ENCODE results near the gene TNFRSF1B. TPM values are rescaled to one million over a fixed set of nuclear protein-coding genes. Genes with fewer than 3 reads are reported as not detected.
A peak's percentile ranks its signal among the peaks of the same experiment; 100 is the strongest.

TNFRSF1B gene
- total RNA-seq, 1 donor from 2014 or later: 13.7 TPM

- no peak for DNase-seq
- intact Hi-C loops (cut with DNase I): no loop called here
- no peak for ATAC-seq (ENCODE audit: poor library complexity)
Observed at GRCh38 chr1:12152113-12152891, 14.5 kb upstream of the TNFRSF1B start.

DNA sequence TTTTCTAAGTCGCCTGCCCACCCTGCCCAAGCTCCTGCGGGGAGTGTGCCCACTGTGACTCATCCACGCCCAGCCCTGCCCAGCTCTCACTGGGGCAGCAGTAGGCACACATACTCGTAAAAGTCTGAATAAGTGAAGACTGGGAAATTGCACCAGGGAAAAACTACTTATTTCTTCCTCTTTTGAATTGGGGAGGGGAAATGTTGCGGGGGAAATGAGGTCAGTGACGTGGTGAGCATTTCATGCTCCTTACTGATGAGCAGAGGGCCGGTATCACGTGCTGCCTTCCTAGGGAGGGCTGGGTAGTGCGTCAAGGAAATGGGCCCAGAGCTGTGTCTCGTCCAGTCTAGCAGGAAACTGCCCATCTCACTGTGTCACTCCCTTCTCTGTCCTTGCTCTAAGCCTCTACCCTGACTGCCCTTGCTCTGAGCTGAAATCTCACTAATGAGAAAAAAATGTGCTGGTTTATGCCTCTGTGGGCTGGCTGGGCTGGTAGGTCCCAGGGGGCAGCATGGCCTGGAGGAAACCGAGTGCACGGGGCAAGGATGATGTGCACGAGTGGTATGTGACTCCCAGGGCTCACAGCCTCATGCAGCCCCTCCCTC, 13.5 kb upstream of the TNFRSF1B start:
- DNase-seq (peak; percentile 80), ATAC-seq (ENCODE audit: poor library complexity) (peak; percentile 74)
- intact Hi-C loops (cut with DNase I): no loop called here

DNA sequence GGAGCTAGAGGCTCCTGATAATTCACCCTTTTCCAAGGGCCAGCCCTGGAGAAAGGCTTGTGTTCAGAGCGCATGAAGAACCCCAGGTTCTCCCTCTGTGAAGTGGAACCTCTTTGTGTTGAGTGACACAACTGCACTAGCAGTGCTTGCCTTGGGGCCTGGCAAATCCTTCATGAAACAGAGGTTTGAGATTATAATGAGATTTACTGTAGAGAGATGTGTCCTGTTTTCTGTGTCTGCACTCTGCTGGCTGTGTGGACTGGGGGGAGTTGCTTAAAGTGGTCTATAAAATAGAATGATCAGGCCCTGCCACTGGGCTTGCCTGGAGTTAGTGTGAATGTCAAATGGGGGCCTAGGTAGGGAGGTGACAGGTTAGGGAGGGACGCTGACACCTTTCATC, 11.5 kb upstream of the TNFRSF1B start:
- intact Hi-C loops (cut with DNase I): no loop called here
- DNase-seq (no peak), ATAC-seq (ENCODE audit: poor library complexity) (no peak)

DNA sequence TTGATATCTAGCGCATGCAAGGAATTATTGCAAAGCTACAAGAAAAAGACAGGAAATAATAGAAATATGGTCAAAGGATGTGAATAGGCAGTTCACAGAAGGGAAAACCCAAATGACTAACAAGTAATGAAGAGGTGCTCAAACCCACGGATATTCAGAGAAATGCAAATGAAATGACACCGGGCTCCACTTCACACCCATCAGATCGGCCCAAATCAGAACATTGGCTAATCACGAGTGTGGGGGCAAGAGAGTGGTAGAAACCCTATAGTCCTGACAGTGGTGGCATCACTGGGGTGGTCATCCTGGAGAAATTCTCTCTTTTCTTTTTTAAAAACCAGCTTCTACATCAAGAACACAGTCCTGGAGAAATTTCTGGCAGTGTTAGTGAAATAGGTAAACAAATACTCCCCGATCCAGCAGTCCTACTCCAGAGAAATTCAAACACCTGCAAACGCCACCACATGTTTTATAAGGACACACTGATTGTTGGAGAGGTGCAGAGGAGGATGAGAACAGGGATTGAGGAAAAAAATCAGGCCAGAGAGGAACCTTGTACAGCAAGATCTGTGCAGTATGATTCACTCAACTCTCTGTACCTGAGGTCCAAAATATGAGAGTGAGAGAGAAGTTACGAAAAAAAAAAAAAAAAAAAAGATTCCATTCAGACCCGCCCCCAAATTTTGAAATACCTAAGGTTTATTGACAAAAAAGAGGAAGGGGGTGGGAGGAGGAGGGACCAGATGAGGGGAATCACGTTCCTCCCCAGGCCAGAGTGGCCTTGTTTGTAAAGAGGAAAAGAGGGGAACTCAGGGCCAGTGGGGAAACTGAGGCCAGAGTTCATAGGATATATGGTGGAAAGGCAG, 9.2 kb upstream of the TNFRSF1B start:
- intact Hi-C loops (cut with DNase I): no loop called here
- DNase-seq: no peak
- ATAC-seq (ENCODE audit: poor library complexity): no peak

DNA sequence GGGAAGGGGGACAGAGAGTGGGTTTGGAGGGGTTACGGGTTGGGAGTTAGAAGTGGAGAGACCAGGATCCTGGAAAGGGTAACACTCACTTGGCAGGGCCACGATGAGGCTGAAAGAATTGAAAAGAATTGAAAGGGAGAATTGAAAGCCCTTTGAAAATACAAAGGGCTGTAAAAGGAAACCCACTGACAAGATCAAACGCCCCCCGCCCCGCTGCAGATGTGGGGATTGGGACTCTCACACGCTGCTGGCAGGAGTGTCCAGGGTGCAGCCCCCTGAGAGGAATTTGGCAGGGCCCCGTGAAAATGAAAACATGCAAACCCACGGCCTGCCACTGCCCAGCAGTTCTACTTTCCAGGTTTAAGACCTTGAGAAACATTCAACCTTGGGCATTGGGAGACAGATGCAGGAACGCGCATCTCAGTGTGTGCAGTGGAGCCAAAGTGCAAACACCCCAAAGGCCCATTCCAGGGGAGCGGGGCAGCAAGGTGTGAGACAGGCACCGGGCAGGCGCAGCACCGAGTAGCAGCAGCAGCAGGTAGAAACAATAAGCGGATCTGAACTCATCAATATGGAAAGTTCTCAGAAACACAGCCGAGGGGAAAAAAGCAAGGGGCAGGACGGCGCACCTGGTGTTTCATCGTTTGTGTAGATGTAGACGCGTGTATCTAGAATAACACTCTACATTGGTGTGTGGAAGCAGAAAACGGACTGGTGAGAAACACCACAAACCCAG, 8.3 kb upstream of the TNFRSF1B start:
- ATAC-seq (ENCODE audit: poor library complexity): no peak
- intact Hi-C loops (cut with DNase I): no loop called here
- DNase-seq: peak; percentile 4

- ATAC-seq (ENCODE audit: poor library complexity) (no peak), DNase-seq (peak; percentile 24)
- intact Hi-C loops (cut with DNase I): no loop called here
Observed at GRCh38 chr1:12159816-12160215, 7.0 kb upstream of the TNFRSF1B start.

DNA sequence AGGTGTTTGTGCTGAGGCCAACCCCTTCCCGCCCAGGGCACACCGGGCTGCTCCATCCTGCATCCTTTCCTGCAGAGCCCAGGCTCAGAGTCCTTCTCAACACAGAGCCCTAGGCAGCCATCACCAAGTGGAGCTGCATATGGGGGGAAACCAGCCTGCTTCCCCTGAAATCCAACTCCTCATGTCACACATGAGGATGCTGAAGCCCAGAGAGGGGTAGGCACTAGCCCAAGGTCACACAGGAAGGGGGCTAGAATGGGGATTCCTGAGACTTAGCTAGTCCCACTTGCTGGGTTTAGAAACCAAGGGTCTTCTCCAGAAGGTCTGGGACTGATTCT, 5.5 kb upstream of the TNFRSF1B start:
- ATAC-seq (ENCODE audit: poor library complexity): no peak
- intact Hi-C loops (cut with DNase I): no loop called here

GRCh38 chr1:12161662-12162458, 4.9 kb upstream of the TNFRSF1B start:
- DNase-seq: peak; percentile 96
- ATAC-seq (ENCODE audit: poor library complexity): peak; percentile 94
- intact Hi-C loops (cut with DNase I): no loop called here

More for the DNA sequence above, 5.5 kb upstream of the TNFRSF1B start:
- DNase-seq: no peak

- no peak for ATAC-seq (ENCODE audit: poor library complexity)
- no peak for DNase-seq
- intact Hi-C loops (cut with DNase I): no loop called here
Observed at GRCh38 chr1:12162459-12163137, 4.2 kb upstream of the TNFRSF1B start.

GRCh38 chr1:12163210-12163609, 3.6 kb upstream of the TNFRSF1B start:
- intact Hi-C loops (cut with DNase I): no loop called here
- no peak for DNase-seq
- ATAC-seq (ENCODE audit: poor library complexity): no peak

- no peak for DNase-seq
- ATAC-seq (ENCODE audit: poor library complexity): no peak
- intact Hi-C loops (cut with DNase I): no loop called here
Observed at GRCh38 chr1:12164210-12164609, 2.6 kb upstream of the TNFRSF1B start.

DNA sequence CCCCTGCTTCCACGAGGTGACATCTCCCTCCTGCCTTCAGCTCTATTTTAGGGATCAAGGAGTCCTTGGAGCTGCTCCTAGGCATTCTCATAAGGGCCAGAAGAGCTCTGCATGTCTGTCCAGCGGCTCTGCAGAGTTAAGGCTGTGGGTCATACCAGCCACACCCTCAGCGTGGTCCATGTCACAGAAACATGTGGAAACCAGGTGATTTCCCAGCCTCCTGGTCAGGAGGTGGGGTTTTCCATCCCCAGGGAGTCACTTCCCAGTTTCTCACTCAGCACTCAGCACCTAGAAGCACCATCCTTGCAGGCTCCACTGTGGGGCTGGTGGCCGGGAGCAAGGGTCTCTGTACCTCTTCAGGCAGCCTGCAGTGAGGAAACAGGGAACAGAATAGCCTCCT, 1.4 kb upstream of the TNFRSF1B start:
- no peak for ATAC-seq (ENCODE audit: poor library complexity)
- intact Hi-C loops (cut with DNase I): no loop called here

GRCh38 chr1:12167493-12168429, 970 bp downstream of the TNFRSF1B start:
- ATAC-seq (ENCODE audit: poor library complexity): peak; percentile 22
- intact Hi-C loops (cut with DNase I): no loop called here
- DNase-seq: no peak

More for the DNA sequence above, 1.4 kb upstream of the TNFRSF1B start:
- DNase-seq: no peak

- intact Hi-C loops (cut with DNase I): no loop called here
- peak; percentile 41 for ATAC-seq (ENCODE audit: poor library complexity)
- no peak for DNase-seq
Observed at GRCh38 chr1:12168451-12169160, 1.8 kb downstream of the TNFRSF1B start.

DNA sequence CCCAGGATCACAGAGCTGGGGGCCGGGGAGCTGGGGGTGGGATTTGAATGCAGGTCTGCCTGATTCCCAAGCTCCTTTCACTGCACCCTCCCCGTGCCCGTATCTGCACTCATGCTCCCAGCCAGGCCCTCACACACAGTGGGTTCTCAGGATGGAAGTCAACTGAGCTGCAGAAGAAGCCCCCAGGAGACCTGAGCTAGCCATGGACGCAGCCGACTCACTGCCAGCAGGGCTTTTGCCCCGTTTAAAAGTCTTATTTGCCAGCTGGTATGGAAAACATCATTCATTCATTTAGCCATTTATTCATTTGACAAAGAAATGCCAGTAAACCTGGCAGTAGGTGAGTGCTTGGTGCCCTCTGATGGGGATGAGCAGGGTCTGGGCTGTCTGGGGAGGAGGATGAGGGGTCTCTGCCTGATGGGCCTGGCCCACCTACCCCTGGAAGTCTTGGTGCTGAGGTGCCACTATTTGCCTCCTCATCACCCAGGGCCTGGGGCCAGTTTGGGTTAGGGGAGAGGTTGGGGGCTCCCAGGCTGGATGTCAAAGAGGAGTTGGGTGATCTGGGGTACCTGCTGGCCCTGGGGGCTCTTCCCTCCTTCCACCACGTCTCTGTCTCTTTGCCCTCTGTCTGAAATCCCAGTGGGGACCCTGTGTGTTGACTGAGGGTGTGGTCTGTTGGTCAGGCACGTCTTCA, 2.8 kb downstream of the TNFRSF1B start:
- DNase-seq: no peak
- intact Hi-C loops (cut with DNase I): no loop called here
- ATAC-seq (ENCODE audit: poor library complexity): no peak
